HT-29 (cell line): ENCODE data around the gene SPP2. TPM values are rescaled to one million over a fixed set of nuclear protein-coding genes. Genes with fewer than 3 reads are reported as not detected.

Experiments used
- DNase-seq: peaks from one replicate; pipeline ENCODE4 v3.0.0-alpha.2; 2015; ENCODE audit warnings: low spot score
- total RNA-seq: library from RNA; depleted of rRNA; stranded (reverse); fragments of >200 nt; shearing (Covaris generic); gene quantifications from 2 replicates; pipeline ENCODE4 v1.2.3, GENCODE V29; 2014

Gene SPP2
- total RNA-seq, 1 experiment from 2014 or later = not detected

DNA sequence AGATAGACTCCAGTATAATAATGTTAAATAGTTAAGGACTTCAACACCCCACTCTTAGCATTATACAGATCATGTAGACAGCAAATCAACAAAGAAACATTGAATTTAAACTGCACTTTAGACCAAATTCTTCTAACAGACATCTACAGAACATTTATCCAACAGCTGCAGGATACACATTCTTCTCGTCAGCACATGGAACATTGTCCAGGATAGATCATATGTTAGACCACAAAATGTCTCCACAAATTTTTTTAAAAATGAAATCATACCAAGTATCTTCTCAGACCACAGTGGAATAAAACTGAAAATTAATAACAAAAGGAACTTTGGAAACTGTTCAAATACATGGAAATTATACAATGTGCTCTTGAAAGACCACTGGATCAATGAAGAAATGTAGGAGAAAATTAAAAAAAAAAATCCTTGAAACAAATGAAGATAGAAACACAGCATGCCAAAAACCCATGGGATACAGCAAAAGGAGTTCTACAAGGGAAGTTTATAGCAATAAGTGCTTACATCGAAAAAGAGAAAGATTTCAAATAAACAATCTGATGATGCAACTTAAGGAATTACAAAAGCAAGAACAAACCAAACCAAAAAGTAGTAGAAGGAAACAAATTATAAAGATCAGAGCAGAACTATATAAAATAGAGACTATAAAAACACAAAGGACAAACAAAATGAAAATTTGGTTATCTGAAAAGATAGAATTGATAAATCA lies 12.3 kb upstream of the SPP2 start:
- no peak for DNase-seq

DNA sequence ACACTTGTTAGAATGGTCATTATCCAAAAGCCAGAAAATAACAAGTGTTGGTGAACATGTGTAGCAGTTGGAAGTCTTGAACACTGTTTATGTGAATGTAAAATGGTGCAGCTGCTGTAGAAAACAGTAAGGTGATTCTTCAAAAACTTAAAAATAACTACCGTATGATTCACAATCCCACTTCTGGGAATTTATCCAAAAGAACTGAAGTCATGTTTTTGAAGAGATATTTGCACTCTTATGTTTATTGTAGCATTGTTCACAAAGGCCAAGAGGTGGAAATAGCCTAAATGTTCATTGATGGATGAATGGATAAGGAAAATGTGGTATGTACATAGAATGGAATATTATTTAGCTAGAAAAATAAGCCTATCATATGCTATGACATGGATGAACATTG lies 6.3 kb upstream of the SPP2 start:
- no peak for DNase-seq

DNA sequence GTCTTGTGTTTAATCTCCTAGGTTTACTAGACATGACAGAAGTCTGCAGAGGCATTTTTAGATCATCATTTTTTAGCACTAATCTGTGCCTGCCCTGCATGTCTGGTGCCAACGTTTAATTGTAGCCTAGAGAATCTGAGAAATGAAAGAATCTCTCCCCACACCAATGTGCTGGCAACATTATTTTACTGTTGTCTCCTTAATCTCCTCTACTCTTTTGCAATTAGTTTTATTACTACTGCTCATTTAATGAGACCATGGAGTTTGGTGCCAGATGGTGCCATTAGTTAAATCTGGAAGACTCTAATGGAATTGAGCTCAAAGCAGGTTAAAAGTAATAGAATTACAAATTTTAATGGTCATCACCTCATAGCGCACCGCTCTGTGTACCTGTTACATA lies 4.0 kb upstream of the SPP2 start:
- no peak for DNase-seq

DNA sequence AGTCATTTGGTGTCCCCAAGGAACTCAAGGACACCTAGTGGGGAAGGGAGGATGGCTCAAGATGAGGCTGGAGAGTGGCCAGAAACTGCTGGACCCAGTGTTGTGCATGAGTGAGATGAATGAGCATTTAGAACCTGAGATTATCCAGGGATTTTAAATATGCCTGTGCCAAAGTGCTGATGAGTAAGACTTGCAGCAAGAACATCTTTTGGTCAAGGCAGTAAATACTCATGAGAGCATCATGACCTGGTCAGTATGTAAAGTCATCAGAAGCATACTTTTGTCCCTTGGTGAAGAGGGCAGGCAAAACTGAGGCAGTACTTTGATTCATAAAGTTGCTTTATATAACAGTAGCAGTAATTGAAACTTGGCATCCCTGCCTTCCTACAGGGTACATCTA lies 3.1 kb upstream of the SPP2 start:
- DNase-seq = no peak

DNA sequence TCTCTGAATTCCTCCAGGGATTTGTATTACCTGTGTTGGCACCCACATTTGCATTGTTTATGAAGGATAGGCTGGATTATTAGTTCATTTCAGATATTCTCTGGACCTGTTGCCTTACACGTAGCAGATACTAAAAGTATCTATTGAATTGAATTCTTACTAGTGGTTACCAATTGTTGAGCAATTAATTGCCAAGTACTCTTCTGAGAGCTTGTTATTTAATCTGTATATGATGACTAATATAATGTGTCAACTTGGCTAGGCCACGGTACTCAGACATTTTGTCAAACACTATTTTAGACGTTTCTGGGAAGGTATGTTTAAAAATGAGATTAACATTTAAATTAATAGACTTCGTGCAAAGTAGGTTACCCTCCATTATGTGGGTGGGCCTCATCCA lies 2.5 kb upstream of the SPP2 start:
- no peak for DNase-seq

DNA sequence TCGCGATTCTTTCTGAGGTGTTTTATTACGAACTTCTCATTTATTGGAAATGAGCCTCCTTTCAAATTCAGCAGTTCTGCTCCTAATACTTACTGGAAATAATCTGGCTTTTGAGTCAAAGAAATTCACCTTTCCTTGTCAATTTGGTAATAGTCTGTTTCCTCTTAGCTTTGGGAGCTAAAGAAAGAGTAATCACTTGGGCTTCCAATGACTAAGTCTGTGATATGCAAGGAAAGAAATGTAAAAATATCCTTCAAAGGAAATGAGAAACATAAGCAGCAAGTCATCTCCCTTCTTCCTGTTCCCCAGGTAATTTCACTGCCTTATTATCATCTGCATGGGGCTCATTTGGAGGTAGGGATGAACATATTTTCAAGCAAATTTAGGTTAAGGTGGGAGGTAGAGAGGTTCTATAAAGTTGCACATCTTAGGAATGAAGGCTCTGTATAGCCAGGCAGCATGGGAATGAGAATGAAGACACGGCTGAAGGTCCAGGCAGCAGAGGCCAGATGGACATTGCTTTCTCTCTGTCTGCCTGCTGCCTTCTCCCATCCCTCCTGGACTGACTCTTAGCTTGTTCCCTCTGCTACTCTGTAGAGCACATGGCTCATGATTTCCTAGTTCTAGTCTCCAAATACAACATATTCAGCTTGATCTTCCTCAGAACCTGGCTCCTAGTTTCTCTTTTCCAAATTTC lies 1.0 kb downstream of the SPP2 start:
- DNase-seq = no peak

DNA sequence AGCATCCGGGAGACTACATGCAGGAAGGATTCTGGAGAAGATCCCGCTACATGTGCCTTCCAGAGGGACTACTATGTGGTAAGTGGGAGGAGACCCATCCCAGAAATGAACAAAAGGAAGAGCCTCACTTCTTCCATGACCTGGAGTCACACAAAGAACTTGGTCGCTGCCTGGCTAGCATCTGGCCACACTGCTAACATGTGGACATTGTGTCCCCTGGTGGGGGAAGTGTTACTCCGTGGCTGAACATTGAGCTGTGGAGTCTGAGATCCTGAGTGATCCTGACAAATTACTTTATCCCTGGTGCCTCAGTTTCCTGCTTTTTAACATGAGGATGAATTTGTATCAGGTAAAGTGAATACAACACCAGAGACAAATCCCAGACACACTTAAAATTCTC lies 8.4 kb downstream of the SPP2 start:
- DNase-seq = no peak

DNA sequence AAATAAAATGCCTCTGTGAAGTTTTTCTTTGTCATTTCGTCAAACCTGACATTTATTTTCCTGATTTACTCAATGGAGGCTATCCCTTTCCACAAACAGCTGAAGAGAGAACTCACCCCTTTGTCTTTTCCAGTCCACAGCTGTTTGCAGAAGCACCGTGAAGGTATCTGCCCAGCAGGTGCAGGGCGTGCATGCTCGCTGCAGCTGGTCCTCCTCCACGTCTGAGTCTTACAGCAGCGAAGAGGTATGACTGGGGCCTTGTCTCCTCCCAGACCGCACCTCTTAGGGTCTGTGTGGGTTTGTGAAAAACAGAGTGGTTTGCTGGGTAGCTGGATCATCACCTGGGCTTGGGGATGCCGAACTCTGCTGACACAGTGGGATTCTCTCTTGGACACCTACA lies 9.7 kb downstream of the SPP2 start:
- DNase-seq = no peak

DNA sequence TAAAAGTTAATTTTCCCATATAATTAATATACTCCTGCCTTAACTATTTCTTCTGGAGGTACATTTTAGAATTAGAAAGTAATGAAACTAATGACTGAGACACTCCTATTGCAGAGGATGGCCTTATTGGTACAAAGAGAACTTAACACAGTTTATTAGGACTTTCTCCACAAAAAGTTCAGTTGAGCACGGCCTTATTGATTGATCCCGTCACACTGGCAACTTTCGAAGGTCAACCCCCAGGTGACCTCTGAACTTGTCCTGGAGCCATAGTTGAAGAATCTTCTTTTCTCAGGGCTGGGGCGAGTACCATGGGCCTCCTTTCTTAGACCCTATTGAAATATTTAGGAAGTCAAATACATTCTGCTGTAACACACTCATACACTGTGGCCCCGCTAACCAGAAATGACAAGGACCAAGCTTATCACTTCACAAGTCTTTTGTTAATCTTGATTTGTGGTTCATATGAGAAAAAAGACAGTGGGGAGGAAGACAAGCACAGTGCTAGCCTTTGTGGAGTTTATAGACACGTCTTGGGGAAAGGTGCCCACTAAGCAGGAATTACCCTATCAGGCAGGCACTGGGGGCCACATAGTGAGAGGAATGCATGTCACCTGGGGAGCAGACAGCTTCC lies 11.2 kb downstream of the SPP2 start:
- no peak for DNase-seq

DNA sequence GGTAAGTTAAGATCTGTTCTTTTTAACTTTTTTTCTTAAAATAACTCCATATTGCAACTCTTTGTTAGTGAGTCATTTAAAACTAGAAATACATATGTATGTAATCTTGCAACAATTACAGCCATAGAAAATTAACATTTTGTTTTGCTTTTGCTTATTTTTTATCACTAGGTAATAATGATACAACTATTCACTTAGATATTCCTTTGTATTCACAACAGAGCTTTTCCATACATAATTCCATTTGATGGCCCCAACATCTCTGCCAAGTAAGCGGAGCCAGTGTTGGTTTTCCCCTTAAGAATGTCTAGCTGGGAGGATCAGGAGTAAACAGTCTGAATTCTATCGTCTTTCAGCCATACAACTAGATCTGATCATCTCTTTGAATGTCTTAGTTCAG lies 16.1 kb downstream of the SPP2 start:
- DNase-seq = no peak

DNA sequence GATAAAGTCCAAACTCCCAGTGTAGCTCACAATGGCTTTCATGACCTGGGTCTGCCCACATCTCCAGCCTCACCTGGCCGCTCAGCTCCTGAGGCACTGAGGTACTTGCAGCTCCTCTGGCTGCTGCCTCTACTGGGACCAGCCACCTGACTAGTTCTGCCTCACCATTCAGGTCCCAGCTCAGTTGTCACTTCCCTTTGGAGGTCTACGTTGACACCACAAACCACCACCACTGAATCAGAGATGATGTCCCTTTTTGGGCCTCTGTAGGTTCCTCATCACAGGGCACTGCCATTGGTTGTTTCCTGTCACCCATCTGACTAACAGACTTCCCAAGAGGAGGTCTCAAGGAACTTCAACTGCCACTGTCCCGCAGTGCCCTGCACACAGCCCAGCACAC lies 21.2 kb downstream of the SPP2 start:
- DNase-seq = no peak

DNA sequence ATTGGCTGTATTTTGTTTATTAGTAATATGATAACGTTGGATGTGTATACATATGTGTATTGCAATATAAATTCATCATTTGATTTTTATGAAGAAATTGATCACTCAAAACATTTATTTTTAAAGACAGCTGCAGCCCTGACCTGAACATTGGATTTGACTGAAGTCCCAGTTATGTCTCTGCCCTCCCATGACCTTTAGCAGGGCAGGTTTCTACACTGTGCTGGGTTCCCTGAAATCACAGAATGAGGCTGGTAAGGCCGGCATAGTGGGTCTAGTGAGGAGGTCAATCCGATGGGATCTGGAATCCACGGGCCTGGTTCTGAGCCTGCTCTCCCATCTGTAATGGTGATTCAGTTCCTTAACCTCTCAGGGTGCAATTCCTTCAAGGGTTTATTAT lies 22.0 kb downstream of the SPP2 start:
- no peak for DNase-seq

DNA sequence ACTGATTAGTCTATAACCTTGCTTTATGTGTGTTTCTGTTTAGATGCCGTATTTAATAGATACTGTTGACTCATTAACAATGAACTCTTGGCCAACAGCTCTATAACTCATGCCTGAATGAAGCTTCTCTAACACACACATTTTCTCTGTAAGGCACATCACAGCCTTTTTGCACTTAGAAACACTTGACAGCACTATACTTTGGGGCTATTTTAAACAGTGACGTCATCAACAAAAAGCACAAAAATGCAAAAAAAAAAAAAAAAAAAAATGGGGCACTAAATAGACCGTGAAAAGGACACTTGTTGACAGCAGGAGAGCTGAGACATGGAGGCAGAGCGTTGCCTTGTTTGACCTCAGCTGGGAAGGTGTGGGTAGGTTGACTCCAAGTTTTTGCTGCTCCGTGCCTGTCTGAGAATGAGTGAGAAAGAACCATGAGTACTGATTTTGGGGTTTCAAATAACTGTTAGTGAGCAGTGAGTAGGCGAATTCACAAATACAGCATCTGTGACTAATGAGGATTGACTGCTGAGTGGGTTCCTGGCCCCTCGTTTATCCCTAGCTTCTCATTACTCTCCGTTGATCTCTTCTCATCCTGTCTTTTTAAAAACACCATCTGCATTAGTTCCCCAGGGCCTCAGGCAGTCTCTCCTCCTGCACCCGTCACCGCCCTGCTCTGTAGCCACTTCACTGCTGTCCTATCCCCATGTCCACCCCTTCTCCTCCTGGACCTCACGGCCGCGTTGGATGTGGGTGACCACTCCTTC lies 24.4 kb downstream of the SPP2 start:
- DNase-seq = no peak

DNA sequence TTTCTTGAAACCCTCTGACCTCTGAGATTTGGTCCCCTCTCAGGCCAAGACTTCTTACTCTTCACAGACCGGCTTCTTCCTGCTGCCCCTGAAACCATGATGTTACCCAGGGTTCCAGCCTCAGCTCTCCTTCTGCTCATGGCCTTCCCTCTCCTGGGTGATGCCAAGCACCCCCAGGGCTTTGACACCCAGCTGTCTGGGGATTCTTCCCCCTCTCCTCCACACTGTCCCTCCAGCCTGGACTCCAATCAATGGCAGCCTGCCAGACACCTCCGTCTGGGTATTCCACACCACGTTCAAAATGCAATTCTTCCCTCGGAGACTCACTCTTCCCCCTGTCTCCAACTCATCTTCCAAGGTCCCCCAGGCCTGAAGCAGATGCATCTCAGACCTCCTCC lies 25.0 kb downstream of the SPP2 start:
- no peak for DNase-seq

DNA sequence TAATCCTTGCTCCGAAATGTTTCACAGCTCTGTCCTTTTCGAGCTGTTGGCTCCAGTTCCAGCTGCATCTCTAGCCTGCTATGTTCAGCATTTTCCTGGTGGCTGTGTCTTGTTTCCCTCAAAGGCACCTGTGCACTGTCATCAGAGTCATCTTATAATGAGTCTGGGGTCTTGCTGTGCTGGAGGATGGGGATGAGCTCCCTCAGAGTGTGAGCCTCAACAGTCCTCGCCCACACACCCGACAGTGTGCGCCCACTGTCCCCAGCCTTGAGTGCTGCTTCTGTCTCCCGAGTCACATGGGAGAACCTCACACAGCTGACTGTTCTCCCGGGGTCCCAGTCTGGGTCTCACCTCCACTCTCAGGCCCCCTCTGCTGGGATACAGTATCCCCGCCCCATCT lies 25.4 kb downstream of the SPP2 start:
- no peak for DNase-seq

DNA sequence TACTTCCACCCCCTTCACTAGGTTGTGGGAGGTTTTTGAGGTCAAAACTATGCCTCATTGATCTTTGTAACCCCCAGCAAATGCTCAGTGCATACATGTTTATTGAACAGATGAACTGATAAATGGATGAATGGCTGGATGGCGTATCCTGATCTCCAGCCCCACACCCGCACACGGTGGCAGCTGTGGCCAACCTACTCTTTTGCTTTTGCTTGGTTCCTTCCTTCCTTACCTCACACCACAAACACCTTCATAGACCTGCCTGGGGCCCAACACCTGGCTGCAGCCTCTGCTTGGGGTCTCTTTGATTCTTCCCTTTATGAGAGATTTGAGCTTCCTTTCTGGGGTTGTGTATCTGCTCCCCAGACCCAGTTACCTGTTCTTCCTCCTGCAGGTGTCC lies 25.9 kb downstream of the SPP2 start:
- no peak for DNase-seq

DNA sequence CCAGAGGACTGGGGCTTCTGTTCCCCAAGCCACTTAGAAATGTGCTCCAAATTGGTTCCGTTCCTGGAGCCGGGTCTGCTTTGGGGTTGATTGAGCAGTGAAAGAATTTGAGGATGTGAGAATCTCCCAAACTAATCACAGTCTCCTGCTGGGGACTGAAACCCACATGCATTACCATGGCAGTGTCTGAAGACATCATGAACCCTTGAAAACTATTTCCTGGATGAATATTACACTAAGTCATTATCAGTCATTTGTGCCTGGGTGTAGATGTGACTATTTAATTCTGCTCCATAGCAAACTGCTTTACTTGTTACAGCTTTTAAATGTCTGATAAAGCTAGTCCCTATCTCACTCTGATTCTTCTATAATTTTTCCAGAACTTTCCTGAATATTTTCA lies 27.6 kb downstream of the SPP2 start:
- no peak for DNase-seq

DNA sequence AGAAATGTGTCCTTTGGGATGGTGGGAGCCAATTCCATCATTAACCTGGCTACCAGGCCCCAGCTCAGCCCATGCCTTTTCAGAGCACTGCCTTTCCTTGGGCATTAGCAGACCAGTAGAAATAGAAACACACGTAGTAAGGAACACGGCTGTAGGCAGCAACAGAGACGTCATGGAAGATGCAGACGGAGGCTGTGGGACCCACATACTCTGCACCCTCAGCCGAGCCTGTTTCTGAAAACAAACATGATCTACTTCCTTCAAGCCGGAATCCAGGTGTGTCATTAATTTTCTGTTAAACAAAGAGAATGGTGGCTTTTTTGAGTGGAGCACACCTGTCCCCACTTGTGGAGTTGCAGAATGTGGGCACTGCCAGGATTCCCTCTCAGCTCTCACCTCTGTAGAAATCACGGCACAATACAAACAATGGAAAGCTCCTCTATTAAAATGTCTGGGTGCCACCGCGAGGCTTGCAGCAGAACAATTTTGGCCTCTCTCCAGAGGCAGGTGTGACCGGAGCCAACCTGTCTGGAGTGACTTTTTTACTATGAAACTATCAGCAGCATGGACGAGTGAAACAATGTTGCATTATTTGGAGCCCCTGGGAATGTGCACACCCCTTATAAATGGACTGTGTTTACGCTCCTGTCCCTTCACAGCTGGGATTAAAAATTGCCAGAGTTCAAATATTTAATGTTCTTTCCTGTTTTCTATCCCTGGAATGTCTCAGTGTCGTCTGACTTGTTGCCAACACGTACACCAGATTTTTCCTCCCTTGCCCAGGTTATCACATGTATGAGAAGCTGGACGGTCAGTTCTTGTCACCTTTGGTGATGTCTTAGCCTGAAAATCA lies 31.7 kb downstream of the SPP2 start:
- peak; percentile 33 for DNase-seq

DNA sequence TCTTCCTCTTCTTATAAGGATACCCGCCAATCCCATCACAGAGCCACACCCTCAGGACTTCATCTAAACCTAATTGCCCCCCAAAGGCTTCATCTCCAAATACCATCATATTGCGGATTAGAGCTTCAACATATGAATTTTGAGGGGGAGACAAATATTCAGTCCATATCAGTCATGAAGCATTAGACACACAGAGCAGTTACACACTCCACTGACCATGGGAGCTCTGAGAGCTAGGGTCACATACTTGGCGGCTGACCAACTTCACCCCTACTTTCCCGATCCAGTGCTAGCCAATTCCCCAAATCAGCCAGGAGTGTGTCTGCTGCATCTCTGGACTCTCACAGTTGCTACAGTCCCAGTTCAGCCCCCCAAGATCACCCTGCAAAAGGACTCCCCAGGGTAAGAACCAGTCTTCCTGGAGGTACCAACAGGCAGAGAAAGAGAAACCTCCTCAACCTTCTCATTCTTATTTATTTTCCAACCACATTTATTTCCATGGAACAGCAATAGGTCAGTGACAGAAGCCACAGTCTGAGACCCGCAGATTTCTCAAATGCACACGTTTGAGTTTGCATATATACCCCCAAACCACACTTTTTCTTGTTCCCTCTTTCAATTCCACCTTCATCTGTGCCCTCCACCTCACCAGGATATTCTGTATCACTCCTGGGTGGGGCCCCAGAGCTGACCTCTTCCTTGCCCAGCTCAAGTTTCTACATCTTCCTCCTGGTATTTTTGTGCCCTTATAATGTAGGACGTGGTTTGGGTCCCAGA lies 33.3 kb downstream of the SPP2 start:
- no peak for DNase-seq

DNA sequence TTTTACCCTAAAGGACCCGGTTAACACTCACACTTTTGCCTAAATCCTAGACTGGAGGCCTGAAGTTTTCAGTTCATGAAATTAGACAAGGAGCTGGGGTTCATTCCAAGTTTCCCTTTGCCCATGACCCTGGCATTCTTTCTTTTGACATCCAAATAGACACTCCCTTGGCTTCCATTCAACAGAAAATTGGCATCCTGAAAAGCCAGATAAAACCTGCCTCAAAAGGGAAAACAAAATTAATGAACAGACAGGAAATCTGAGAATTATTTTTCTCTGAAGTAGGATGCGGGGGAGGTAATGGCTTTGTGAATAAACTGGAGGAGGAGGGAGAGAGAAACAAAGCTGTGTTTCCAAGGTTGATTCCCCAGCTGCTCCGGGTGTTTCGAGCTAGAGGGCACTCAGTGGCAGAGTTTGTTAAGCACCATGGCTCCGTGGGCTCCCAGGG lies 41.0 kb downstream of the SPP2 start:
- no peak for DNase-seq

DNA sequence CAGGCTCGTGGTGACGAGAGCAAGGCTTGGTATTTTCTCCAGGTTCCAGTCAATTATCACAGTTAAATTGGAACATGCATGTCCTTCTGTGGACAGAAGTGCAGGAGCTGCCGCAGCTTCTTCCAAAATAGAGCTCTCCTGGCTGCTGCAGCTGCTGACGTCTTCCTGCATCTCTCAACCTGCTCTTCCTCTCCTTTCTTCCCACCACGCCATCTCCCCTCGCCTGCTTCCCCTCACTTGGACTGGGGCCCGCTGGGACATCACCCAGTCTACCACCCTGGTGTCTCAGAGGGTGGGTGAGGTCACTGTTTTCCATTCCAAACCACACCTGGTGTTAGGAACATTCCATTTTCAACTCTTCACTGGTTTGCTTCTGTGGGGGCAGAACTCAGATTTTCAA lies 41.4 kb downstream of the SPP2 start:
- no peak for DNase-seq
